Activated CD8-positive, alpha-beta memory T cell treated with anti-CD3 and anti-CD28 coated beads for 1 hour (primary cell): ENCODE data around the gene SLC17A9.

Source experiments
- DNase-seq, 2 donors: peaks; one replicate each; pipeline ENCODE4 v3.0.0-alpha.2; 2020; ENCODE audit warnings: low read depth in 1 of 2; ENCODE audit errors: extremely low read depth in 1 of 2

The SLC17A9 gene

DNA sequence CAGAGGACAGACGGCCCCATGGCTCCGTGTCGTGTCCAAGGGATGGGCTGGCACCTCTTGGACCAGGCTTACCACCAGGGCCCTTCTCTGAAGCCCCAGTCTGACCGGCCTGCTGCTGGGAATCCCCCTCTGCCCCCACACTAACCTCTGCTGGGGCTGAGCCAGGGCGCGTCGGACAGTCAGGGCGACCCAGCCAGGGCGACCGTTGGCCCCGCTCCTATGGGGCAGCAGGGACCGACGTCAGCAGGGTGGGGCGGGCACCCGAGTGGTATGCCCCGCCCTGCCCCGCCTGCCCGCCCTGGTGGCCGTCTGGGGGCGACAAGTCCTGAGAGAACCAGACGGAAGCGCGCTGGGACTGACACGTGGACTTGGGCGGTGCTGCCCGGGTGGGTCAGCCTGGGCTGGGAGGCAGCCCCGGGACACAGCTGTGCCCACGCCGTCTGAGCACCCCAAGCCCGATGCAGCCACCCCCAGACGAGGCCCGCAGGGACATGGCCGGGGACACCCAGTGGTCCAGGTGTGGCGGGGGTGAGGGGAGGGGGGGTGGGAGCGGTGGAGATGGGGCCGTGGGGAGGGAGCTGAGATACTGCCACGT lies at the start of gene SLC17A9:
SLC17A9 (plus strand) TSS at position 337 of the 595 bp plus-strand sequence; CDS start at position 459, 122 bp downstream.
- peak in 1 of 2 donors; percentile 34 for DNase-seq

- DNase-seq = no peak
Measured at GRCh38 chr20:62902926-62903615, 49.4 kb upstream of the SLC17A9 start.

GRCh38 chr20:62905536-62906117 lies 46.9 kb upstream of the SLC17A9 start:
- DNase-seq = no peak

- DNase-seq = no peak
Measured at GRCh38 chr20:62906209-62906608, 46.3 kb upstream of the SLC17A9 start.

GRCh38 chr20:62906647-62907375 lies 45.7 kb upstream of the SLC17A9 start:
- no peak for DNase-seq

DNA sequence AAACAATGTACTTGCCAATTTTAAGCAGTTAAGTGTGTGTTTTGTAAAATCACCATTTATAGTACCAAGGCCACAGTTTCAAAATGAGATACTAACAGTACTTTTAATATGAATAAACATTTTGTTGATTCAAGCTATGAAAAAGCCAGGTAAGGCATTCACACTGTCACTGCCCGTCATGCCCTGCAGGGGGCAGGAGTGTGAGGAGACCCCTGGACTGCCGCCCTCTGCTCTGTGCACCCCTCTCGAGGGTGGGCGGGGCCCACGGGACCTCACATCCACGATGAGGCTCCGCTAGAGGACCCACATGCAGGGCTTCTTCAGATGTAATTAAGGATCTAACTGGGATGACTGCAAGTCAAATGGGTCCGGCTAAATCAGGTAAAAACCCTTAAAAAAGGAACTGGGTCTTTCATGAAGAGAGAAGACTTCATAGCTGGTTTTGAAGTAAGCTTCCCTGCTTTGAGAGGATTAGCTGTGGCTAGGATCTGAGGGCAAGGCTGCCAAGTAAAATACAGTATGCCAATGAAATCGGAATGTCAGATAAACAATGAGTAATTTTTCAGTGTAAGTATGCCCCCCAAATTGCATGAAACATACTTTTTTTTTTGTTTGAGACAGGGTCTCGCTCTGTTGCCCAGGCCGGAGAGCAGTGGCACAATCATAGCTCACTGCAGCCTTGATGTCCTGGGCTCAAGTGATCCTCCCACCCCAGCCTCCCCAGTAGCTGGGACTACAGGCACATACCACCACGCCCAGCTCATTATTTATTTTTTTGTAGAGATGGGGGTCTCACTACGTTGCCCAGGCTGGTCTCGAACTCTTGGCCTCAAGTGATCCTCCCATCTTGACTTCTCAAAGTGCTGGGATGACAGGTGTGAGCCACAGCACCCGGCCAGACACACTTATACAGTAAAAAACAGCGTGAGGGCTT lies 44.9 kb upstream of the SLC17A9 start:
- DNase-seq = no peak

DNA sequence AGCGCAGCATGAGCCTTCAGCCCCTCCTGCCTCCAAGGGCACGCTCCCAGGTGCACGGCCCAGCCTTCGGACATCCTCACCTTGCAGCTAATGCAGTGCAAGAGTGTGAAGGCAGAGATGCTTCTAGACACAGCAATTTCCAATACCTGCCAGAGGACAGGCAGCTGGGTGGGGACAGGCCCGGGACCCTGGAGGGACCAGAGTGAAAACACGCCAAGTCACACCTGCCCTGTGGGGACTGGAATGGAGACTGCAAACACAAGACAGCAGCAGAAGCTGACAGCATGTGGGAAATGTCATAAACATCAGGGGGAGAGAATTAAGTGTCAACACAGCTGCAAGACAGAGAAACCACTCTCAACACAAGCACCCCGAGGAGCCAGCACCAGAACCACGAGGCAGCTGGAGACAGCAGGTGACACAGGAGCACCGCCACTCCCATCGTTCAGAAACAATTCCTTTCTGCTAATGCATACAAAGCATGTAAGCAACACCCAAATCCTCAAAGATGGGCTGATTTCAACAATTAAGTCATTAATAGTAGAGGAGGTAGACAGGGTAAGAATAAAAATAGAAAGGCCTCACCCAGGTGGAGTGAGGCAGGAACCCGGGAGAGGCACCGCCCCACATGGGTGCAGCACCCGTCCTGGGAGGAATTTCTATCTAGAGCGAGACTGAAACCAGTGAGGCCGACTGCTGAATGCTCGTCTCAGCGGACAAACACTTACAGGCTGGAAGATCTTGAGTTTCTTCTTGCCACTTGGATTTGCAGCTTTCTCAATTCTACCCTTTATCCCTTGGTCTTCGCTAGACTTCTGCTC lies 43.3 kb upstream of the SLC17A9 start:
- DNase-seq = no peak

- no peak for DNase-seq
Measured at GRCh38 chr20:62910217-62910766, 42.2 kb upstream of the SLC17A9 start.

- no peak for DNase-seq
Measured at GRCh38 chr20:62910777-62911497, 41.6 kb upstream of the SLC17A9 start.

- DNase-seq = no peak
Measured at GRCh38 chr20:62911701-62912280, 40.7 kb upstream of the SLC17A9 start.

DNA sequence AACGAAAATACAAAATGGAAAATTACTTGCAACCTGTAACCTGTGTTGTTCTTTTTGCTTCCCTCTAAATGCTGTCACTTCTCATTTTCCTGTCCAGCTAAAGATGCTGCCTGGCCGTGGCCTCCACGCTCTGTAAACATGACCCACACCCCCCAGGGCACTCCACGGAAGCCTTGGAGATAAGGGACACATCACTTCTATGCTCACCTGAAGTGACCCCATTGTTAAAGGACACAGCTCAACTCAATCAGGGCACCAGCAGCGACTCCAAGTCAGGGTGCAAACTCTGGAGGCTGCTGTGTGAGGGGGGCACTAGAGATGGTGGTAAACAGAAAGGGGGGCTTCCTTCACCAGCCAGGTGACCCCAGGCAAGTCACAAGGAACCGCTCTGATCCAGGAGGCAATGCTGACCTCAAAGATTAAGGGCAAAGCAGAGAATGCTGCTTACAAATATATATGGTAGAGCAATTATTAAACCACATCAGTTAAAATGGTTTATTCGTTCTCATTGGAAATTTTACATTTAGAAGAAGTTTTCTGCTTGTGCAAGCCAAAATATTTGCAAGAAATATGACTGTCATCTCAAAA lies 39.4 kb upstream of the SLC17A9 start:
- no peak for DNase-seq

GRCh38 chr20:62914436-62914835 lies 38.1 kb upstream of the SLC17A9 start:
- DNase-seq = no peak

- DNase-seq = no peak
Measured at GRCh38 chr20:62914970-62915457, 37.5 kb upstream of the SLC17A9 start.

DNA sequence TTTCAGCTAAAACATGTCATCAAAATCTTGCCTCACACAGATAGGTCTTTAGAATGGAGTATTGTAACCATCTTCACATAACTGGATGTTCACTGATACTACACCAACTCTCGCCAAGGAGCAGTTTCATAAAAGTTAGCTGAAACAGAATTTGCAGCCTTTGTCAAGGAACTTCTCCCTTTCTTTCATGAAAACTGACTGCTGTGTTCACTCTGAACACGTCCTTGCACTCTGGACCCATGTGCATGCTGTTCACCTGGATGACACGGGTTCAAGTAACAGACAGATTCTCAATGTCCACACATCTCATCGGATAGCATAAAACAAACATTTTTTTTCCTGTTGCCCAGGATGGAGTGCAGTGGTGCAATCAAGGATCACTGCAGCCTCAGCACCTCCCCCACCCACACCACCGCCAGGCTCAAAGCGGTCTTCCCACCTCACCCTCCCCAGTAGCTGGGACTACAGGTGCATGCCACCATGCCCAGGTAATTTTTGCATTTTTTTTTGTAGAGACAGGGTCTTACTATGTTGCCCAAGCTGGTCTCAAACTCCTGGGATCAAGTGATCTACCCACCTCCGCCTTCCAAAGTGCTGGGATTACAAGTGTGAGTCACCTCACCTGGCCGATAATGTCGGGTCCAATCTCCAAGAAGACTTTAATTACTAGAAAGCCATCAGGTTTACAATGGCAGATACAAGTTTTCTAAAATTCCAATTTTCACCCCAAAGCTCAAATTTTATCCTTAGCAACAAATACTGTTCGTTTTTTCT lies 35.6 kb upstream of the SLC17A9 start:
- DNase-seq = no peak

DNA sequence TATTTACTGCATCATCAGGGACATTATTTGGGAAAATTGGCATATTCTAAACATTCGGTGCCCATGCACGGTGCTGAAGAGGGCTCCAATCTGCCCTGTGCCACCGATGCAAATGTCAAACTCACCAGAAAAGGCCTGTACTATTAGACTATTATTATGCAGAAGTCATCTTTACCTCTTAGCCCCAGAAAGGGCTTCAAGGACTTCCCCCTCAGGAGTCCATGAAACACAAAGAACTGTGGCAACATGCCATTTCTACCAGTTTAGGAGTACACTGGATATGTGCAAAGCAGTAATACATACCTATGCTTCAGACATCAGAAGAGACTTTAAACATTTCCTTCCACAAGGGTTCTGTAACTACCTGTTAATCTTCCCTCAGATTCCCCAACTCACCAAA lies 34.8 kb upstream of the SLC17A9 start:
- DNase-seq = no peak

GRCh38 chr20:62918147-62918546 lies 34.4 kb upstream of the SLC17A9 start:
- DNase-seq = no peak

GRCh38 chr20:62918831-62919230 lies 33.7 kb upstream of the SLC17A9 start:
- no peak for DNase-seq
